Coronary artery (tissue), 2 donors: ENCODE data around the gene LTA4H.
A peak's percentile ranks its signal among the peaks of the same experiment; 100 is the strongest.

ENCODE experiments used
- DNase-seq: peaks from one replicate; pipeline ENCODE4 v3.0.0-alpha.2; 2017; ENCODE audit warnings: low spot score
- H3K27ac ChIP-seq, 2 donors: fragments of 200-600 bp; sonication (generic); one replicate each; pipeline ENCODE4 v1.5.1; 2016 to 2019
- H3K4me3 ChIP-seq: fragments of 200-600 bp; sonication (generic); 2 replicates; pipeline ENCODE4 v1.5.1; 2016; ENCODE audit warnings: mild to moderate bottlenecking, moderate library complexity
- CTCF ChIP-seq: fragments of 200-600 bp; sonication (generic); IDR thresholded peaks from one replicate; pipeline ENCODE4 v1.5.1; 2019; ENCODE audit warnings: antibody characterized with exemption

Gene LTA4H

GRCh38 chr12:96060041-96060440 lies 24.7 kb upstream of the LTA4H start:
- Histone ChIP-seq H3K4me3 (no peak overlapping the region), H3K27ac (no peak overlapping the region)
- no peak for DNase-seq
- no peak for TF ChIP-seq CTCF

- DNase-seq, result no peak
- H3K4me3 ChIP-seq, result no peak overlapping the region
- H3K27ac ChIP-seq, result no peak overlapping the region
- TF ChIP-seq CTCF, result no peak
These were observed 22.7 kb upstream of the LTA4H start for GRCh38 chr12:96057986-96058553.

GRCh38 chr12:96056646-96057455 lies 21.5 kb upstream of the LTA4H start:
- no peak for DNase-seq
- Histone ChIP-seq H3K27ac (no peak overlapping the region), H3K4me3 (no peak overlapping the region)
- no peak for TF ChIP-seq CTCF

- DNase-seq, result no peak
- no peak for TF ChIP-seq CTCF
- Histone ChIP-seq H3K27ac (no peak overlapping the region), H3K4me3 (no peak overlapping the region)
These were observed 18.8 kb upstream of the LTA4H start for GRCh38 chr12:96054244-96054610.

GRCh38 chr12:96053476-96054243 lies 18.3 kb upstream of the LTA4H start:
- peak overlapping the region in 1 of 2 donors; percentile 58 for H3K27ac ChIP-seq
- DNase-seq, result no peak
- TF ChIP-seq CTCF, result no peak
- no peak overlapping the region for H3K4me3 ChIP-seq

- no peak for DNase-seq
- H3K27ac ChIP-seq, result no peak overlapping the region
- no peak overlapping the region for H3K4me3 ChIP-seq
- TF ChIP-seq CTCF, result no peak
These were observed 16.5 kb upstream of the LTA4H start for GRCh38 chr12:96051756-96052485.
